Mesendoderm (in vitro differentiated cells): ENCODE measurements around the gene NYNRIN.

Source experiments
- DNase-seq: peaks from one replicate; pipeline ENCODE4 v3.0.0; 2013
- H2AK5ac ChIP-seq: 2 replicates; pipeline ENCODE4 v1.6.1; 2013; ENCODE audit warnings: low read length, inconsistent platforms
- H2BK120ac ChIP-seq: 2 replicates; pipeline ENCODE4 v1.6.1; 2013; ENCODE audit warnings: low read depth, mild to moderate bottlenecking, low read length, moderate library complexity, mixed read lengths
- H2BK15ac ChIP-seq: replicated peaks from 2 replicates; pipeline ENCODE4 v1.6.1; 2013; ENCODE audit warnings: low read depth, mild to moderate bottlenecking, moderate library complexity
- H2BK5ac ChIP-seq: 2 replicates; pipeline ENCODE4 v1.6.1; 2013; ENCODE audit warnings: low read length, inconsistent platforms
- H3K18ac ChIP-seq: 2 replicates; pipeline ENCODE4 v1.6.1; 2013; ENCODE audit warnings: mild to moderate bottlenecking, low read length, mixed read lengths
- H3K23ac ChIP-seq: one replicate; pipeline ENCODE4 v1.6.1; 2013; ENCODE audit warnings: low read length
- H3K27ac ChIP-seq: 2 replicates; pipeline ENCODE4 v1.5.1; 2013; ENCODE audit warnings: low read depth, mild to moderate bottlenecking, inconsistent platforms, low read length, moderate library complexity
- H3K27me3 ChIP-seq: 2 replicates; pipeline ENCODE4 v1.6.1; 2013; ENCODE audit warnings: low read length, control low read depth, mild to moderate bottlenecking, inconsistent platforms; ENCODE audit not compliant: insufficient read depth, poor library complexity
- H3K36me3 ChIP-seq: 2 replicates; pipeline ENCODE4 v1.6.1; 2013; ENCODE audit warnings: low read length, inconsistent platforms; ENCODE audit not compliant: control insufficient read depth, insufficient read depth
- H3K4ac ChIP-seq: one replicate; pipeline ENCODE4 v1.6.1; 2013; ENCODE audit warnings: low read depth, mild to moderate bottlenecking, low read length, moderate library complexity
- H3K4me1 ChIP-seq: 2 replicates; pipeline ENCODE4 v1.6.1; 2013; ENCODE audit warnings: low read depth, low read length, inconsistent platforms; ENCODE audit not compliant: control insufficient read depth
- H3K4me2 ChIP-seq: 2 replicates; pipeline ENCODE4 v1.6.1; 2013; ENCODE audit warnings: low read length
- H3K4me3 ChIP-seq: 2 replicates; pipeline ENCODE4 v1.5.1; 2013; ENCODE audit warnings: mild to moderate bottlenecking, low read length
- H3K56ac ChIP-seq: one replicate; pipeline ENCODE4 v1.6.1; 2013; ENCODE audit warnings: low read length
- H3K79me1 ChIP-seq: 2 replicates; pipeline ENCODE4 v1.6.1; 2013; ENCODE audit warnings: low read length, inconsistent platforms
- H3K79me2 ChIP-seq: 2 replicates; pipeline ENCODE4 v1.6.1; 2013; ENCODE audit warnings: mild to moderate bottlenecking, low read length; ENCODE audit not compliant: control insufficient read depth, insufficient read depth
- H3K9ac ChIP-seq: 2 replicates; pipeline ENCODE4 v1.6.1; 2013; ENCODE audit warnings: low read length, inconsistent platforms
- H4K5ac ChIP-seq: one replicate; pipeline ENCODE4 v1.6.1; 2013; ENCODE audit warnings: low read length
- H4K8ac ChIP-seq: one replicate; pipeline ENCODE4 v1.6.1; 2013; ENCODE audit warnings: low read depth, mild to moderate bottlenecking, control low read depth, low read length, moderate library complexity
- WGBS: extraction: QIAGEN DNeasy Blood & Tissue Kit; methylation state at CpG from one replicate; pipeline ENCODE4 v1.1.7; 2013; ENCODE audit warnings: low lambda C conversion rate, missing lambda C conversion rate; ENCODE audit not compliant: insufficient coverage; ENCODE audit errors: extremely low coverage; 5-methylcytosine and 5-hydroxymethylcytosine counted together

The NYNRIN gene

DNA sequence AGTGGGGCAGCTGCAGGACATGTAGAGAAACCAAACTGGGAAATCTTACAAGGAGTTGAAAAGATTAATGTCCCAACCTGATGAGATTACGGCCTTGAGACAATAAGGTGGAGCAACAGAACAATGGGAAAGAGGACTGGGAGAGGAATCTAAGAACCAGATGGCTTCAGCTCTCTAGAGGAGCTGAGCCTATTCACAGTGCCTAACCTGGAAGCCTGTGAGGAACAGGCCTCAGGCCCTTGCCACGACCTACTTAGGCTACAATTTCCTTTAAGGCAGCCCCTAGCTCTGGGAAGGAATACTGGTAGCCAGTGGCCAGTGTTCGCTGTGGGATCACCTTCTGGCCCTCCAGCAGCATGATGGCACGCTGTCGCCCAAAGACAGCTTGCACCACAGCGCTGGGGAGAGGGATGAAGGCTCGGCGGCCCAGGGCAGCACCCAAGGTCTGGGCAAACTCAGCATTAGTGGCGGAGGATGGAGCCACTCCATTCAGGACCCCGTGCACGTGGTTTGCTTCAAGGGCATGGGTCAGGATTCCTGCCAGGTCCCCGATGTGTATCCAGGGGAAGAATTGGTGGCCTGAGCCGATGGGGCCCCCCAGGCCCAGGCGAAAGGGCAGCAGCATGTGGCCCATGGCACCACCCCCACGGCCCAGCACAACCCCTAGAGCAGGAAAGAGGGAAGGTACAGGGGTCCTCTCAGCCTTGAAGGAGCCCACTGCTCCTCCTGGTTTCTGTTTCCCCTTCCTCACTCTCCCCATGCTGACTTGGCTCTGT is 41.2 kb downstream of the NYNRIN start:
- no peak for DNase-seq
- no peak overlapping the region for H3K4ac ChIP-seq
- H3K79me1 ChIP-seq = peaks cover 6% of the 10 kb centered on the region
- no peak overlapping the region for H3K56ac ChIP-seq
- no peak overlapping the region for H3K23ac ChIP-seq
- no peak overlapping the region for H3K4me3 ChIP-seq
- no peak overlapping the region for H4K5ac ChIP-seq
- no peaks in the 10 kb centered on the region for H3K4me1 ChIP-seq
- no CpG with 5 or more reads among the region's 15 CpGs for WGBS
- H2BK120ac ChIP-seq = no peak overlapping the region
- no peaks in the 10 kb centered on the region for H3K79me2 ChIP-seq
- no peak overlapping the region for H2AK5ac ChIP-seq
- no peak overlapping the region for H2BK15ac ChIP-seq
- H3K27ac ChIP-seq = no peak overlapping the region
- H3K4me2 ChIP-seq = no peak overlapping the region
- no peak overlapping the region for H3K9ac ChIP-seq
- H3K36me3 ChIP-seq = no peaks in the 10 kb centered on the region
- no peak overlapping the region for H4K8ac ChIP-seq
- H2BK5ac ChIP-seq = no peak overlapping the region
- no peaks in the 10 kb centered on the region for H3K27me3 ChIP-seq
- H3K18ac ChIP-seq = no peak overlapping the region

- H3K56ac ChIP-seq = no peak overlapping the region
- H3K4ac ChIP-seq = no peak overlapping the region
- no peaks in the 10 kb centered on the region for H3K79me2 ChIP-seq
- no peaks in the 10 kb centered on the region for H3K4me1 ChIP-seq
- no peak overlapping the region for H2BK15ac ChIP-seq
- no peak overlapping the region for H3K4me3 ChIP-seq
- no peak overlapping the region for H2BK5ac ChIP-seq
- H3K18ac ChIP-seq = no peak overlapping the region
- no peak overlapping the region for H3K4me2 ChIP-seq
- H4K8ac ChIP-seq = no peak overlapping the region
- H4K5ac ChIP-seq = no peak overlapping the region
- no peak overlapping the region for H2AK5ac ChIP-seq
- no peaks in the 10 kb centered on the region for H3K27me3 ChIP-seq
- no peak overlapping the region for H2BK120ac ChIP-seq
- no peak overlapping the region for H3K27ac ChIP-seq
- H3K9ac ChIP-seq = no peak overlapping the region
- no CpG with 5 or more reads among the region's 8 CpGs for WGBS
- no peak for DNase-seq
- H3K36me3 ChIP-seq = no peaks in the 10 kb centered on the region
- H3K79me1 ChIP-seq = peaks cover 6% of the 10 kb centered on the region
- H3K23ac ChIP-seq = no peak overlapping the region
Measured at GRCh38 chr14:24440606-24441399, 42.0 kb downstream of the NYNRIN start.

- Histone ChIP-seq H3K4me1 (no peaks in the 10 kb centered on the region), H3K79me1 (peaks cover 6% of the 10 kb centered on the region), H3K79me2 (no peaks in the 10 kb centered on the region), H3K4me3 (no peak overlapping the region), H3K23ac (no peak overlapping the region), H3K9ac (peak overlapping the region; percentile 92), H3K36me3 (no peaks in the 10 kb centered on the region), H4K8ac (no peak overlapping the region), H3K27ac (no peak overlapping the region), H3K27me3 (no peaks in the 10 kb centered on the region), H2BK120ac (no peak overlapping the region), H3K18ac (no peak overlapping the region), H2AK5ac (no peak overlapping the region), H4K5ac (no peak overlapping the region), H3K4me2 (peak overlapping the region; percentile 93), H2BK15ac (no peak overlapping the region), H2BK5ac (no peak overlapping the region), H3K4ac (no peak overlapping the region), H3K56ac (peak overlapping the region; percentile 98)
- no peak for DNase-seq
- WGBS = no CpG with 5 or more reads among the region's 5 CpGs
Measured at GRCh38 chr14:24441485-24441884, 42.7 kb downstream of the NYNRIN start.

- Histone ChIP-seq H2AK5ac (no peak overlapping the region), H3K4me3 (peak overlapping the region; percentile 70), H2BK120ac (no peak overlapping the region), H4K5ac (no peak overlapping the region), H2BK5ac (no peak overlapping the region), H3K56ac (peak overlapping the region; percentile 98), H3K18ac (no peak overlapping the region), H3K9ac (peak overlapping the region; percentile 92), H3K4me1 (no peaks in the 10 kb centered on the region), H3K27me3 (no peaks in the 10 kb centered on the region), H3K79me2 (no peaks in the 10 kb centered on the region), H2BK15ac (no peak overlapping the region), H3K4me2 (peak overlapping the region; percentile 93), H3K79me1 (peaks cover 6% of the 10 kb centered on the region), H3K36me3 (no peaks in the 10 kb centered on the region), H3K23ac (no peak overlapping the region), H3K4ac (no peak overlapping the region), H3K27ac (peak overlapping the region; percentile 80), H4K8ac (no peak overlapping the region)
- no CpG with 5 or more reads among the region's 12 CpGs for WGBS
- DNase-seq = no peak
Measured at GRCh38 chr14:24441904-24442239, 43.1 kb downstream of the NYNRIN start.

- Histone ChIP-seq H3K4ac (peak within 1 kb of the TSS; percentile 74), H3K4me3 (peak within 1 kb of the TSS; percentile 93)
- WGBS = no CpG with 5 or more reads among the region's 52 CpGs
Measured at GRCh38 chr14:24442240-24443052, 43.6 kb downstream of the NYNRIN start, which contains the start of gene SDR39U1. Gene SDR39U1, minus strand, starts transcription at chr14:24442776. Its CDS starts 7 bp downstream, at chr14:24442769.

More at GRCh38 chr14:24442240-24443052, 43.6 kb downstream of the NYNRIN start, which contains the start of gene SDR39U1:
- Histone ChIP-seq H4K5ac (no peak within 1 kb of the TSS), H3K18ac (peak within 1 kb of the TSS; percentile 61), H3K4me2 (peak within 1 kb of the TSS; percentile 93), H3K27ac (peak within 1 kb of the TSS; percentile 80), H3K36me3 (no peaks in the 10 kb centered on the region), H2BK5ac (peak within 1 kb of the TSS; percentile 86), H3K9ac (peak within 1 kb of the TSS; percentile 92), H2BK120ac (no peak within 1 kb of the TSS), H3K27me3 (no peaks in the 10 kb centered on the region), H3K23ac (no peak within 1 kb of the TSS), H2AK5ac (no peak within 1 kb of the TSS), H3K79me1 (peaks cover 6% of the 10 kb centered on the region), H2BK15ac (no peak within 1 kb of the TSS), H3K79me2 (no peaks in the 10 kb centered on the region), H3K4me1 (no peaks in the 10 kb centered on the region), H3K56ac (peak within 1 kb of the TSS; percentile 98), H4K8ac (peak within 1 kb of the TSS; percentile 93)
- DNase-seq = peak; percentile 100
